ENCODE data around the gene MAB21L2. TPM values are rescaled to one million over a fixed set of nuclear protein-coding genes. Genes with fewer than 3 reads are reported as not detected.

MAB21L2 gene
- total and polyA plus RNA-seq, 10 of the 15 experiments (the other 5 are each of a cell fraction or from before 2014, with no cell fraction given), result 0.11 to 0.25 TPM; not detected in 8

DNA sequence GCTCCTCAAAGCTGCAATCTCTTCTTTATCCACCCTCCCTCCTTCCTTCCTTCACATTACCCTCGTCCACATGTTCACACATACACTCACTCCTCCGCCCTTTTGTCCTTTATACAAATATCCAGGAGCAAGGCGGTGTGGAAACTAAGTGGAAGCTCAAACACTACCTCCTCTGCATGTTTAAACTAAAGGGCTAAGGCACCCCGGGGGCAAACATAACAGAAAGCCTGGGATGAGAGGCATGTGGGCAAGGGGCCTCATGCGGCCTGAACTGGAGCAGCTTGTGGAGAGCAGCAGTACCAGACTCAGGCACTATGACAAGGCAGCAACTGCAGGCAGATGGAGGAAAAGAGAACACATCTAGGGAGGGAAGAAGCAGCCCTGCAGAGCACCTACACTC, 9.5 kb downstream of the MAB21L2 start:
- no peak for FAIRE-seq
- H3K79me2 ChIP-seq (ENCODE audit: control insufficient read depth, insufficient read depth, low read length), result no peaks in the 10 kb centered on the region
- ATAC-seq, result no peak
- CTCF ChIA-PET, result interaction anchor here (0.6 to 1.6 kb wide), 2 partner anchors 276 to 926 kb away, joined by 3 to 4 read pairs; no protein-coding TSS in a partner anchor
- RAD21 ChIA-PET (ENCODE audit: unreplicated experiment), result interaction anchor here (1.0 kb wide), 1 partner anchor 34 kb away, joined by 3 read pairs; no protein-coding TSS in a partner anchor
- H3K4me3 ChIP-seq, result no peak overlapping the region
- no TSS peak for BruUV-seq (replicated peaks)
- 100% methylated on average over 5 of the region's 5 CpGs for WGBS (ENCODE audit: insufficient coverage, insufficient replicate concordance, low lambda C conversion rate, missing lambda C conversion rate)
- no peak overlapping the region for H2AFZ ChIP-seq (ENCODE audit: control insufficient read depth, low read depth, low read length)
- no peaks in the 10 kb centered on the region for H3K9me3 ChIP-seq (replicated peaks; ENCODE audit: control insufficient read depth, insufficient read depth, low read length)
- H4K20me1 ChIP-seq (ENCODE audit: control insufficient read depth, insufficient read depth), result no peaks in the 10 kb centered on the region
- TF ChIP-seq, protein P1, sequence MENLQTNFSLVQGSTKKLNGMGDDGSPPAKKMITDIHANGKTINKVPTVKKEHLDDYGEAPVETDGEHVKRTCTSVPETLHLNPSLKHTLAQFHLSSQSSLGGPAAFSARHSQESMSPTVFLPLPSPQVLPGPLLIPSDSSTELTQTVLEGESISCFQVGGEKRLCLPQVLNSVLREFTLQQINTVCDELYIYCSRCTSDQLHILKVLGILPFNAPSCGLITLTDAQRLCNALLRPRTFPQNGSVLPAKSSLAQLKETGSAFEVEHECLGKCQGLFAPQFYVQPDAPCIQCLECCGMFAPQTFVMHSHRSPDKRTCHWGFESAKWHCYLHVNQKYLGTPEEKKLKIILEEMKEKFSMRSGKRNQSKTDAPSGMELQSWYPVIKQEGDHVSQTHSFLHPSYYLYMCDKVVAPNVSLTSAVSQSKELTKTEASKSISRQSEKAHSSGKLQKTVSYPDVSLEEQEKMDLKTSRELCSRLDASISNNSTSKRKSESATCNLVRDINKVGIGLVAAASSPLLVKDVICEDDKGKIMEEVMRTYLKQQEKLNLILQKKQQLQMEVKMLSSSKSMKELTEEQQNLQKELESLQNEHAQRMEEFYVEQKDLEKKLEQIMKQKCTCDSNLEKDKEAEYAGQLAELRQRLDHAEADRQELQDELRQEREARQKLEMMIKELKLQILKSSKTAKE (IDR thresholded peaks at IDR 0.05; ENCODE audit: low read depth, poor library complexity, severe bottlenecking), result no peak
- TF ChIP-seq, protein P2, sequence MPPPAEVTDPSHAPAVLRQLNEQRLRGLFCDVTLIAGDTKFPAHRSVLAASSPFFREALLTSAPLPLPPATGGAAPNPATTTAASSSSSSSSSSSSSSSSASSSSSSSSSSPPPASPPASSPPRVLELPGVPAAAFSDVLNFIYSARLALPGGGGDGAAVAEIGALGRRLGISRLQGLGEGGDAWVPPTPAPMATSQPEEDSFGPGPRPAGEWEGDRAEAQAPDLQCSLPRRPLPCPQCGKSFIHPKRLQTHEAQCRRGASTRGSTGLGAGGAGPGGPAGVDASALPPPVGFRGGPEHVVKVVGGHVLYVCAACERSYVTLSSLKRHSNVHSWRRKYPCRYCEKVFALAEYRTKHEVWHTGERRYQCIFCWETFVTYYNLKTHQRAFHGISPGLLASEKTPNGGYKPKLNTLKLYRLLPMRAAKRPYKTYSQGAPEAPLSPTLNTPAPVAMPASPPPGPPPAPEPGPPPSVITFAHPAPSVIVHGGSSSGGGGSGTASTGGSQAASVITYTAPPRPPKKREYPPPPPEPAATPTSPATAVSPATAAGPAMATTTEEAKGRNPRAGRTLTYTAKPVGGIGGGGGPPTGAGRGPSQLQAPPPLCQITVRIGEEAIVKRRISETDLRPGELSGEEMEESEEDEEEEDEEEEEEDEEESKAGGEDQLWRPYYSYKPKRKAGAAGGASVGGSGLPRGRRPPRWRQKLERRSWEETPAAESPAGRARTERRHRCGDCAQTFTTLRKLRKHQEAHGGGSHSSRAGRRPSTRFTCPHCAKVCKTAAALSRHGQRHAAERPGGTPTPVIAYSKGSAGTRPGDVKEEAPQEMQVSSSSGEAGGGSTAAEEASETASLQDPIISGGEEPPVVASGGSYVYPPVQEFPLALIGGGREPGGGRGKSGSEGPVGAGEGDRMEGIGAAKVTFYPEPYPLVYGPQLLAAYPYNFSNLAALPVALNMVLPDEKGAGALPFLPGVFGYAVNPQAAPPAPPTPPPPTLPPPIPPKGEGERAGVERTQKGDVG (CRISPR knock-in tag; IDR thresholded peaks at IDR 0.05), result no peak
- TF ChIP-seq, protein P3, sequence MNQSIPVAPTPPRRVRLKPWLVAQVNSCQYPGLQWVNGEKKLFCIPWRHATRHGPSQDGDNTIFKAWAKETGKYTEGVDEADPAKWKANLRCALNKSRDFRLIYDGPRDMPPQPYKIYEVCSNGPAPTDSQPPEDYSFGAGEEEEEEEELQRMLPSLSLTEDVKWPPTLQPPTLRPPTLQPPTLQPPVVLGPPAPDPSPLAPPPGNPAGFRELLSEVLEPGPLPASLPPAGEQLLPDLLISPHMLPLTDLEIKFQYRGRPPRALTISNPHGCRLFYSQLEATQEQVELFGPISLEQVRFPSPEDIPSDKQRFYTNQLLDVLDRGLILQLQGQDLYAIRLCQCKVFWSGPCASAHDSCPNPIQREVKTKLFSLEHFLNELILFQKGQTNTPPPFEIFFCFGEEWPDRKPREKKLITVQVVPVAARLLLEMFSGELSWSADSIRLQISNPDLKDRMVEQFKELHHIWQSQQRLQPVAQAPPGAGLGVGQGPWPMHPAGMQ (IDR thresholded peaks at IDR 0.05; ENCODE audit: borderline replicate concordance), result no peak
- TF ChIP-seq CEBPB (IDR thresholded peaks at IDR 0.05; ENCODE audit: borderline replicate concordance in 1 of 2, low read depth in 2 of 2, low read length in 2 of 2) (no peak), RELA (IDR thresholded peaks at IDR 0.05; ENCODE audit: borderline replicate concordance, partially characterized antibody) (no peak), NR2C2 (IDR thresholded peaks at IDR 0.05; ENCODE audit: borderline replicate concordance, control insufficient read depth, insufficient read length, low read depth) (no peak), EP300 (IDR thresholded peaks at IDR 0.05; ENCODE audit: borderline replicate concordance in 1 of 2, control insufficient read depth in 1 of 2, low read depth in 2 of 2, low read length in 2 of 2) (no peak), PAX5 (IDR thresholded peaks at IDR 0.05; ENCODE audit: borderline replicate concordance, low read depth, low read length) (no peak), WRNIP1 (IDR thresholded peaks at IDR 0.05; ENCODE audit: borderline replicate concordance, low read depth, low read length) (no peak), ZZZ3 (IDR thresholded peaks at IDR 0.05; ENCODE audit: control insufficient read depth, insufficient read length, low read depth) (no peak), YBX1 (IDR thresholded peaks at IDR 0.05) (no peak), DPF2 (IDR thresholded peaks at IDR 0.05) (no peak), LARP7 (IDR thresholded peaks at IDR 0.05) (no peak), POLR2AphosphoS5 (IDR thresholded peaks at IDR 0.05; ENCODE audit: low read length) (no peak)
- no peaks in the 10 kb centered on the region for H3K4me1 ChIP-seq (ENCODE audit: control insufficient read depth, insufficient read depth, low read length)
- no peak overlapping the region for H3K9ac ChIP-seq (ENCODE audit: control insufficient read depth, insufficient read depth, low read length)
- no peaks in the 10 kb centered on the region for H3K27me3 ChIP-seq (replicated peaks in 1 of 2; ENCODE audit: control insufficient read depth in 2 of 2, insufficient read depth in 2 of 2, low read length in 1 of 2)
- POLR2A ChIA-PET, result interaction anchor here (0.6 kb wide), 1 partner anchor 201 kb away, joined by 6 read pairs; no protein-coding TSS in a partner anchor
- in situ Hi-C loops (cut with MboI) (no loop called here), intact Hi-C loops (cut with micrococcal nuclease; ENCODE audit: unreplicated experiment) (loop anchor here (10.0 kb wide), 1 partner anchor 297 kb away; no protein-coding TSS in a partner anchor)
- SMC1A ChIA-PET (ENCODE audit: uncharacterized antibody, unreplicated experiment), result interaction anchor here (1.2 to 1.8 kb wide), 4 partner anchors 14 to 291 kb away, joined by 3 to 6 read pairs (median 4); no protein-coding TSS in a partner anchor
- H3K27ac ChIP-seq (ENCODE audit: control insufficient read depth, insufficient read depth), result no peak overlapping the region
- DNase-seq (ENCODE audit: low read depth, low spot score), result no peak
- no peak overlapping the region for H3K4me2 ChIP-seq (ENCODE audit: control insufficient read depth, insufficient read depth)
- peaks cover 0 to 7% of the 10 kb centered on the region in 2 experiments; a peak in 1 of 4 replicates for H3K36me3 ChIP-seq (ENCODE audit: control insufficient read depth in 2 of 2, insufficient read depth in 2 of 2, low read length in 1 of 2)

All from GM12878 (cell line).